ENCODE measurements around the gene DBH.

GRCh38 chr9:133593587-133594253 is 42.4 kb upstream of the DBH start:
- no peak for TF ChIP-seq FOXP2 (optimal IDR thresholded peaks at IDR 0.05; ENCODE audit: borderline replicate concordance, extremely low read depth, extremely low read length, insufficient read depth)
- no peak for TF ChIP-seq POLR2AphosphoS5 (IDR thresholded peaks at IDR 0.05; ENCODE audit: low read depth, low read length)
- TF ChIP-seq SIN3A (IDR thresholded peaks at IDR 0.05; ENCODE audit: borderline replicate concordance, insufficient read depth, low read length) = no peak
